GM12891 (cell line): ENCODE data around the gene NOTCH2.
"Not testable (repeated sequence)": the region's sequence is repeated elsewhere in the genome, so short reads cannot be mapped to it uniquely, and the experiment has no call there.

Source experiments
- POLR2A ChIP-seq: IDR thresholded peaks from 2 replicates; pipeline ENCODE4 v1.6.1; 2011; ENCODE audit warnings: low read depth, low read length, control low read depth
- POLR2AphosphoS5 ChIP-seq: IDR thresholded peaks from 2 replicates; pipeline ENCODE4 v1.6.1; 2011; ENCODE audit warnings: low read depth, low read length, control low read depth

DNA sequence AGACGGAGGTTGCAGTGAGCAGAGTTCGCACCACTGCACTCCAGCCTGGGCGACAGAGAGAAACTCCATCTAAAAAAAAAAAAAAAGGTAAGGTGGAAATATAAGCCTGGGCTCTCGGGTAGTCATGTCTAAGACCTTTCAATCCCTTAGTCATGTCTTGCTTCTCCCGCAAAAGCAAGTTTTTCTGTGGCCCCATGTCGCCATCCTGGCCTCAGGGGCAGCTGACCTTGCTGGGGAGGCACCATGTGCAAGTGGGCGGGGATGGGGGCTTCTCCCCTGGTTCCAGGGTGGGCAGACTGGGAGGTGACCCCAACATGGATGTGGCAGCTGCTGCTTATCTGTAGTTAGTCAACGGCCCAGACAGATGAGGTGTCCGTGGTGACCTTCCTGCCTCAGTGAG is 40.2 kb upstream of the NOTCH2 start:
- not testable (repeated sequence) for TF ChIP-seq POLR2A, POLR2AphosphoS5
